NCI-H1092 (cell line): ENCODE data around the gene DPF3.

Source experiments
- DNase-seq: peaks from one replicate; lab custom pipeline; 2025; lab: John Stamatoyannopoulos, UW

Gene DPF3

DNA sequence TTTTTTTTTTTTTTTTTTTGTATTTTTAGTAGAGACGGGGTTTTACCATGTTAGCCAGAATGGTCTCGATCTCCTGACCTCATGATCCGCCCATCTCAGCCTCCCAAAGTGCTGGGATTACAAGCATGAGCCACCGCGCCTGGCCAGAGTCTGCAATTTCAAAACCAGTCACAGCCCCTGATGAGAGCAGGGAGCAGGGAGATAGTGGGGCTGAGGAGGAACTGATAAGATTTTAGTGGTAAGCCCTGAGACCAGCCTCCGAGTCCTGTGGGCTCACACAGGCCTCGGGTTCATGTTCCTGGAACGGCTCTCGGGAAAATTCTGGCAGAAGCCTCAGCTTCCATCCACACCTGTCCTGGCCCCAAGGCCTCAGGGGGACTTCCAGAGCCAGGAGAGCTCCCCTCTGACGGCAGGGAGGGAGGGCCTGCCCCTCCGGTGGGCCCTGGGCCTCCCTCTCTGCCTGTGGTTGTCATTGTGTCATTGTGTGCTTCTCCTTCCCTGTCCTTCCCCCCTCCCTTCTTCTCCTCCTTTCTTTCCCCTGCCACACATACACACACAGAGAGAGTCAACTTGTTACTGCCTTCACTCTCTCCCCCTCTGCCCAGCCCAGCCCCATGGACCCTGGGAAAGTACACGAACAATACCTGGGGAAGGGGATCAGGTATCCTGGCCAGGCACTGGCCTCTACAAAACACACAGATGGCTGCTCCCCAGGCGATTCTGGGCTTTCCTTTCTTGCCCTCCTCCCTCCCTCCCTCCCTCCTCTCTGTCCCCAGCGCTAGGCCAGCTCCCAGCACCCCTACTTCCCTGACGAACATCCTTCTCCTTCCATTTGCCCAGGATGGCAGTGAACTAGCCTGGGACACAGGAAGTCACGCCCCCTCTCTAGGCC, 294.1 kb downstream of the DPF3 start:
- DNase-seq = no peak

DNA sequence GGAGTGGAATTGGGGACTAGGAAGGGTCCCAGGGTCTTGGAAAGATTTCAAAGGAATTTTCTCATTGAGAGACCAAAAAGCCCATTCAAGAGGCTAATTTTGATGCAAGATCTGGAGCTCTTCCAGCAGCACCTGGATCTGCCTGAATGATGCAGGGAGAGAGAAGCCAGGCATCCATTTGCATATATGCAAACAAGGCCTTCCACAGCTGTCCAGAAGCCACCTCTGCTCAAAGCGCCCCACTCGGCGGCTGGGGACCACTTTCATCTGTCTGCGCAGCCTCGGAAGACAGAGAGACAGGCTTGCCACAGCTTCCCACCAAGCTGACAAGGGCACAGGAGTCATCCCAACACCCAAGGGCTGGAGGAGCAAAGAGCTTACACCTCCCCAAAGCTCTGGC, 295.6 kb downstream of the DPF3 start:
- no peak for DNase-seq

DNA sequence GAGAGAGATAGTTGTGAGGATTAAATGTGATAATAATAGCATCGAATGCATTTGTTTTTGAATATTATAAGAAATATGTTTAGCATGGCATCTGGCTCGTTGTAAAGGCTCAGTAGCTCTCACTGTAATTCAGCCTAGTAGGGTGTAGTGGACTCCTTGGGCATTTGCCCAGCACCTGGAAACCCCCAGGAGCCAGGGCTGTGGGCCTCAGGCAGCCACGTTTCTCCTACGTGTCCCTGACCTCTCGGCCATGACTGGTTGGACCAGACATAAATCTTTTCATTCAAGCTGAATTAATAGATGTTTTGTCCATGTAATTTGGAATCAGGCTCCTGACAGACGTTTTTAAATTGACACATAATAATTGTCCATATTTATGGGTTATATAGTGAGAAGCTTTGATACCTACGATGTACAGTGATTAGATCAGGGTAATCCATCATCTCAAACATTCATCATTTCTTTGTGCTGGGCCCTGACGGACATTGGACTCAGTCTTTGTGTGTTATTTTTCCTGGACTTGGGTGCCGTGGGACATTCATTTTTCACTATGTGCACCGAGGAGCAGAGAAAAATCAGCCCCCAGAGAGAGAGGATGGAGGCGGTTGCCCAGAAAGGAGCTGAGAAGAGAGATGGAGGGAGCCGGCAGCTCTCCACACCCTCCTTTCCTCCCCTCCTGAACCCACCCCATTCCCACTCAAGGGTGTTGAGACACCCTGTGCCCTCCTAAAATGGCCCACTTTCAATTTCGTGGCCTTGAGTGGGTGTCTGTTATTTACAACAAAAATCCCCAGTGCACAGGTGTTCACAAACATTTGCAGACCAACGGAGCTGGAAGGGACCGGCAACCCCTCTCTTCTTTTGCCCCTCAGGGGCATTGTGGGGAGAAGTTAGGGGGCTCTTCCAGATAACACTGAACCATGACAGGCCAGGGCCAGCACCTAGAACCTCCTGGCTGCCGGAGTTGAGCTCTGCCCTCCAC, 296.4 kb downstream of the DPF3 start:
- no peak for DNase-seq

DNA sequence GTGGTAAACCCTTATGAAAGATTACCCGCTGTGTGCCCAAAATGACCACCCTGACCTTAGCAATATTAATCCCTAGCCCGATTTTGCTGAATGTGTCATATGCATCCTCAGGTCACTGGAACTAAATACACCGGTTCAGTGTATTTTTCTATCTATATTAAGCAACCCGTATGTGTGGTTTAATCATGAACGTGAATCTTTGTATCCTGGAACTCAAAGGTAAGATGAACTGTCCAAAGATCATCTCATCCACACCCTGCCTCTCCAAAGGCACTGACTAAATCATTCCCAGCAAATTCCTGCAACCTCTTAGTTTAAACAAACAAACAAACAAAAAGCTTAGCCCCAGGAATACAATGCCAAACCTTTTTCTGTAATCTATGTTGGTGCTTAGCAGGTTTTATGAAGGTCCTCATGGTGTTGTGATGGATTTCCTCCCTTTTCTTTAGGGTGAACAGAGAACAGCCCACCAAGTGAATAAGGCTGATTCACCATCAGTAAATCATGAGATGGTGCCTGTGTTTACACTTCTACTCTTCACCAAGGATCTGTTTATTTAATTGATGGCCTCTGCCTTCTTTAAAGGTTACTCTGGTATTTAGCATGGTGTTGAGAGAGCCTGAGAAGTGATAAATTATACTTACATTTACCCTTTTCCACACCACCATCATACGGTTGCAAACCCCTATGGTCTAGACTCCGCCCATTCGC, 298.6 kb downstream of the DPF3 start:
- DNase-seq = no peak

DNA sequence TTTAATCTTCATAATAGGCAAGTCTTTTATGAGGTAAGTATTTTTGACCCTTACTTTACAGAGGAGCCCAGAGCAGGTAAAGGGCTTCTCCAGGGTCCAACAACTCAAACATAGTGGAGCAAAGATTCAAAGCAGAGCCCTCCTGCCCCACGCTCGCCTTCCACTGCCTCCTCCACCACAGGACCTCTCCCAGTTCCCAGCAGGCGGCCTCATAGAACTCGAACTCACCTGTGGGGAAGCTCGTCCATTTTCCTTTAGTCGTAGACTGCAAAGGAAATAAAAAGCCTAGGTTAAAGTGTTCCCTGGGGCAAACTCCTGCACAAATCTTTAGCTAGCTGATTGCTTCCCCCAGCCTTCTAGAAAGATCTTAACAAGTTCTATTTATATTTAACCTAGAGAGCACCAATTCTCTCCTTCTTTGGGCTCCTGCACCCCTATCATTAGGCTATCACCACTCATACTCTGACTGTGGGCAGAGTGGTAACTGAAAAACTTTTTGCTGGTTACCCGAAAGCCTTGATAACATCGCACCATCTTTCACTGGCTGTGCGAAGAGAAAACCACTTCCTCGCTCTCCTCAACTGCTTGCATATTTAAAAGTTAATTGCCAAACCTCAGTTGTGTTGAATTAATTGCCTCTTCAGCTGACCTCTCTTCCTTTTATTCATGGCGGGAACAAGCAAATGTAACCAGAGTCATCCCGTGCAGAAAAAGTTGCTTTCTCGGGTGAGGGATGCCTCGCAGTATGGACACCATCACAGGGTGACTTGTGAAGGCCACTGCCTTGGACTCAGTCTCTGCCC, 299.6 kb downstream of the DPF3 start:
- no peak for DNase-seq

DNA sequence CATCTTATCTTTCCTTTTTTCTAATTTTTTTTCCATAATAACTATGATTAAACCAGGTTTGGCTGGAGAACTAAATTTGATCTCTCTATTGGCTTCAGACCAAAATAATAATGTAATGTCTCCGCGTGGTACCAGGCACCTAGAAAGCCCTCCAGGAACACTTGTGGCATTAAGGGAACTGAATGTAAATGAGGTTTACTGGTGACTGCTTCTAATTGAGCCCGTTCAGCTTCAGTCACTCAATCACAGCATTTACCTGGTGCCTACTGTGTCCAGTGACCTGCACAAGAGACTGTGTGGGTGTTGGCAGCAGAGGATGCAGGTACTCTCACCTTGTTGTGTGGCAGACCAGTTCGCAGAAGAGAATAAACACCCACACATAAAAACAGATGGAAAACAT, 302.5 kb downstream of the DPF3 start:
- DNase-seq = no peak

DNA sequence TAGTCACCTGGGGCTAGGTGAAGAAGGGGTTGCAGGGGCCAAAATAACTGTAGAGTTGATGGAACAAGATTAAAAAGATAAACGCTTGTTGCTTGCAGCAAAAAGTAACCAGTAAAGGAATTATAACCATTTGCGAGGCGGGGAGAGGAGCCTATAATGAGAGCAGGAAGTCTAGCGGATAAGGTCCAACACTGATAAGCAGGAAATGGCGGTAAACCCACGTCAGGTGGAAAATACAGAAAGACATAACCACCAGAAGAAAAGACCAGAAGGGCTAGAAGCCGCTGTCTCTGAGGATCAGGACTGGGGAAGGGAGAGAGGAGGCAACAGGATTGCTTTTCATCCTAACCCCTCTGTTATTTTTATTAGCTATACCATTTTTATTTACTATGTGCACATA, 303.3 kb downstream of the DPF3 start:
- no peak for DNase-seq

DNA sequence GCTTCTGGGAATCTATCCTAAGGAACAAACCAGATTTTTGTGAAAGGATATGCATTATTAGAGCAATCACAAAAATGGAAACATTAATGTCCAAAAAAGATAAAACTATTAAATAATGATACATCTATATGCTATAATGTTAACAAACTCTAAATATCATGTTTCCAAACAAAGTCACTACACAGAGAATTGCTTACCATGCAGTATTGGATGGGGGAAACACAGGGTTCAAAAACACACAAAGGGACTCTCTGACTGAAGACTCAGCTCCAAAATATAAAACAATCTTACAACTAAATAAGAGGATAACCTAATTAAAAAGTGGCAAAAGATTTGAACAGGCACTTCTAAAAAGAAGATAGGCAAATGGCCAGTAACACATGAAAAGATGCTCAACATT, 304.2 kb downstream of the DPF3 start:
- DNase-seq = no peak

DNA sequence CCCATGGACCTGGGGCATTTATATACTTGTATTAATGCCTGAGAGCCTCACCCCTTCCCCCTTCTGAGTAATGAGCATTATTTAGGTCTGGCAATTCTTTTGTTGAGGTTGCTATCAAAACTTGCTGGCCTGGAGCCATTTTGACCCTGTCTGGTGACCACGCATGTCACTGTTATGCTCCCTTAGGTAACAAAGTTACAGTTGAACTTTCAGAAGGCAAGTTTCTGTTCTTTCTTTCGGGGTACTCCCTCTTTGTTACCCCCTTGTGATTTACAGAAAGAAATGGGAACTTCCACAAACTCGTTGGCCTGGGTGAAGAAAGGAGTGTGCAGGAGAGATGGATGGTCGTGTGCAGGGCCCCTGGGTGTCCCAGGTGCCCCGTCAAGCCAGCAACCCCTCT, 305.4 kb downstream of the DPF3 start:
- DNase-seq = no peak

DNA sequence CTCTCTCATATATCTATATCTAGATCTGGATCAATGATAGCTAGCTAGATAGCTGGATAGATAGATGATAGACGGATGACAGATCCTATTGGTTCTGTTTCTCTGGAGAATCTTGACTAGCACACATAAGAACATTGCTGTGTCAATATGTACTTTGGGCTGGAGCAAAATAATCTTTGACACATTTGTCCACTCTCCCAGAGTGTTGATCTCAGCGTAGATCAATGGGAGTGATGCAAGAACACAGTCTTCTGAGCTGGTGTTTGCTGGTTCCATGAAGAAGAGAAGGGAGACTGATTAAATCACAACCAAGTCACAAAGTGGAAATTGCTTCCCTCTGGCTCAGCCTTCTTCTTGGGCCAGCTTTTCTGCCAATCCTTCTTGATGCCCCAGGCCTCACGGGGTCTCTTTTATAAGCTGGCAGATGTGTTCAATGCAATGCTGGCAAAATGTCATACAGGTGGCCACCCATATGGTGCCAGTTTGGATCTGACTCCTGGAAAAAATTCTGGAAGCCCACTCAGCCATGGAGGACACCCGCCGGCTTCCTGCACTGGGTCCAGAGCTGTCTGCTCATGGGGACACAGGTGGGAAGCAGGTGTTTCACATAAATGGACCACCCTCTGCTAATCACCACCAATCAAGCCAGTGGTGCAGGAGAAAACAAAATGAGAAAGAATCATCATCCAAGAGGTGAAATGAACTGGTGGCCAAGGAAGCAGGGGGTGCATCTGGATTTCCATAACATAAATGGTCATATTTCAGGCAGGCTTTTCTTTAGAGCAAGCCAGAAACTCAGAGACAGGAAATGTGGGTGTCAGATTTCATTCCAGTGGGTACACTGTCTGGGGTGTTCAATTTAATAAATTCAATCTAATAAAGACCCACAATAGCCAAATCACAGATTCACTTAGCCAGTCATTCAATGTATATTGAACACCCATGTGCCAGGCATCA, 310.3 kb downstream of the DPF3 start:
- DNase-seq = no peak

DNA sequence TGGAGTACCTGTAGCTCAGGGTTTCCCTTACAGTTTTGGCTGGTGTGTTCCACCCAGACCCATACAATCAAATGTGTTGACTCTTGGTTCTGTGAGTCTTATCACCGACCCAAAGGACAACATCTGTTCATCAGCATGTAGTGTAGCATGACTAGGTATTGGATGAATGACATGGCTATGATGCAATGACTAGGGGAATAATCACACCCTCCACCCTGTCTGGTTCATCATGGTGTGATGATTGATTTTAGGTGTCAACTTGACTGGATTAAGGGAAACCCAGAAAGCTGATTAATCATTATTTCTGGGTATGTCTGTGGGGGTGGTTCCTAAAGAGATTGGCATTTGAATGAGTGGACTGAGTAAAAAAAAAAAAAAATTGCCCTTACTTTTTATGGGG, 311.3 kb downstream of the DPF3 start:
- DNase-seq = no peak

DNA sequence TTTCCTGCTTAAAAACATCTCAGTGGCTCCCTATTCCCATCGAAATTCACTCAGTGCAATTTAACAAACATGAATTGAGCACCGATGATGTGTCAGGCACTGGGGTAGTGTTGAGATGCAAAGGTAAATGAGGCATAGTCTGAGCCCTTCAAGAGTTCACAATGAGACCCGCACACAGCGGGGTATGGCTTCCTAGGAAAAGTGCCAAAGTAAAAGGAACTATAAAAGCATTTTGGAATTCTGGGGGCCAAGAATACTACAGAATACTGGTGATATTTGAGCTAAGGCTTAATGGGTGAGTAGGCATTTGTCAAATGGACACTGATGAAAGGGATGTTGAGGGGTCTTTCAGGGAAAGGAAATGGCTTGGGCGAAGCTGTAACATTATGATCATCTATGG, 315.4 kb downstream of the DPF3 start:
- no peak for DNase-seq

DNA sequence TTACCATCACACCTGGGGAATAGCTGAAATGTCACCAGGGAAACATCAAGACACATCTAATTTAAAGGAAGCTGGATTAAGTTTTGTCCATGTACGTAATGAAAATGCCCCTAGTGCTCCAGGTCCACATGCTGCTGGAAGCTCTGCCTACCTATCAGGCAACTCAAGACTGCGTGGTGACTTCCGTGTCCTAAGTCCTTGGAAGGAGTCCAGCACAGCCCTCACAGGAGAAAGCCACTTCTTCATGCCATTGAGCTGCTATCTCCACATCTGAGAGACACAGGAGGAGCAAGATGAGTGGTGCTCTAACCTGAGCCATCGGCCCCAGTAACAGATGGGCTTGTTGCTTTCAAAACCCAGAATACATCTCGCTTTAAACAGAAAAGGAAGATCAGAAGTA, 316.4 kb downstream of the DPF3 start:
- DNase-seq = no peak

DNA sequence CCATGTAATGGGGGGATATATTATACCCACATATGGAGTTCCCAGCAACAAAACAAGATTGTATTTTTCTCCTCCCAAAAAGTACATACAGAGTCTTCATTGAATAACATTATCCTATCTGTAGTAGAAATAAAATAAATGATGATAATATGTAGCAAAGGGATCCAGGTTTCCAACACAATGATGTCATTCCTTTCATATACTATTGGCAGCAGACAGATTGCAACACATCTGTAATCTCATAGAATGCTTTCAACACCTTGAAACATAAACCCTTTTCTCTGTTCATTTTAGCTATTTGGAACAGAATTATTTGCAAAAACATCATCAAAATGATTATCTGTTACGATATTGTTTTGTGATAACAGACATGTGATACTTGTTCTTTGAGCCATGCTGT, 317.6 kb downstream of the DPF3 start:
- DNase-seq = no peak

DNA sequence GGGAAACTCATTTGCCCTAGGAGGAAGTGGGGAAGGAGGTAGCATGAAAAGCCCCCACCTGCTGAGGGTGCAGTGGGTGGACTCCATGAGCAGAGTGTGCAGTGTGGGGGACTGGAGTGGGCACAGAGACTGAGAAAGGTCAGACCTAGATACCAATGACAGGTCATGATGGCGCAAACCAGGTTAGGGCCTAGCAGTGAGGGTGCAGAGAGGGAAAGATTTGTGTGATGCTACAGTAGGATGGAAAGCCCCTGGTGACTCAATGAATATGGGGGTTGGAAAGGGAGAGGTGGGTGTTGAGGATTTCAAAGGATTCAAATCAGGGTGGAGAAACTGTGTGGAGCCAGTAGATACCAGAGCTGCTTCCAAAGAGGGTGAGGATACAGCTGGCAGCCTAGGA, 319.2 kb downstream of the DPF3 start:
- DNase-seq = no peak

DNA sequence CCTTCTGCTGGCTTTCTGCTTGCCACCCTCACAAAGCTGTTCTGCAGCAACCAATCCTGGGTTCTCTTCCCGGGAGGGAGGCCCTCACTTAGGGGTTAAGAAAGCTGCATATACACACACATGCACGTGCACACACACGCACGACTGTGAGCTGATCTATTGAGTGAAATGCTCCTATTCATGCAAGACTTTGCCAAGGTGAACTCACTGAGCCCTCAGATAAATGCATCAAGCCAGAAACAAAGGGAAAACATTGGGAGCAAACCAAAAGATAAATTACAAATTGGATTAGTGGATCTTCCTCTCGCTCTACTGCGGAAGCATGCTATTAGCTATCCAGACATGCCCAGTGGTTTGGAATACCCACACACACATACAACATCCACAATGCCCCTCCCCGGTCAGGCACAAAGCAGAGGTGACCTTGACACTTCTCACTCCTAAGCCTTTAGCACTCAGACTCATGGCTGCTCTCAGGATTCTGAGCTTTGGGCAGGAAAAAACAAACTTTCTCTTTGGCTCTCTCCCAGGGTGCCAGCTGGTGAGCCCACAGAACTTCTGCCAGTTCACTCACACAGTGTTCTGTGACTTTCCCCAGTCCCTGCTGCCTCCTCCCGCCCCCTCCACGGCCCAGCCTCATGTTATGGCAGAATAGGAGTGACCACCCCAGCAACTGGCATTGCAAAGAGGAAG, 320.0 kb downstream of the DPF3 start:
- DNase-seq = no peak
